Stimulated activated CD8-positive, alpha-beta memory T cell treated with anti-CD3 and anti-CD28 coated beads, Interleukin-7, amount 100 ng/mL, for 1 hour (primary cell): Measurements from ENCODE around the gene SLC26A2.

Experiments used
- DNase-seq, 2 donors: peaks; one replicate each; pipeline ENCODE4 v3.0.0-alpha.2; 2020; ENCODE audit warnings: low read depth in 2 of 2

The SLC26A2 gene

DNA sequence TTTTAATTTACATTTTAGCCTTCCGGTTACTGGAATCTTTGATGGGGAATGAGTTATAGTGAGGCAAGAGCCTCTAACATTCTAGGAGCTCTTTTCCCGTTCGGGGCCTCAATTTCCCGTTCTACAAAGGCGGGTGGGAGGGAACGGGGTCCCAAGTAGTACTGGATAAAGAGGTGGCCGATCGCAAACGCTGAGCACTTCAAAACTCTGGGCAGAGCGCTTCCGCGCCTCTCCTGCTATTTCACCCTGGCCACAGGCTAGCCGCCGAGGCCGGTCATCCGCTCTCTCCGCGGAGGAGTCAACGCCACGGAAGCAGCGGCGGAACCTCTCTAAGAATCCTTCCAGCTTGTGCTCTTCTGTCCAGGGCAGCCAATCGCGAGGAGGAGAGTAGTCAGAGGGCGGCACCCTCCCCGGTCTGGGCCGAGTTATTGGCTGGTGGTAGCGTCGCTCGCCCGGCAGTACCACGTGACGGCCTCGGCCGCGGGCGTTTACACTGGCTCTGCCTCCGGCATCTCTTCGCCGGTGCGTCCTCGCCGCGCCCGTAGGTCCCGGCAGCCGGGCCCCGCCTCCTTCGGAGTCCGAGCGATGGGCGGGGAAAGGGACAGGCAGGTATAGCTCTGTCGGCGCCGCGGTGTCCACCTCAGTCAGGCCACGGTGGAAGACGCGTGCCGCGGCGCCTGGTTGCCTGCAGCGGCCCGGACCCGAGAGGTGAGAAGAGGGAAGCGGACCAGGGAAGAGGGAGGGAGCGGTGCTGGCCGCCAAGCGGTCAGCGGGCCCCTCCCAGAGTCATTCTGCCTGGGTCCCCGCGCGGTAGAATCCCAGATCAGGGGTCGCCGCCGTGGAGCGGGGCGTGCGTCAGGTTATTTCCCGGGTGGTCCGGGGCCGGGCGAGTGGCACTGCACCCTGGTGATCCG is at the start of gene SLC26A2:
Gene SLC26A2 (plus strand): TSS at position 487 of the 914 bp plus-strand sequence. CDS start 16,895 bp downstream, outside the sequence.
- DNase-seq = peak; percentile 83 to 86

DNA sequence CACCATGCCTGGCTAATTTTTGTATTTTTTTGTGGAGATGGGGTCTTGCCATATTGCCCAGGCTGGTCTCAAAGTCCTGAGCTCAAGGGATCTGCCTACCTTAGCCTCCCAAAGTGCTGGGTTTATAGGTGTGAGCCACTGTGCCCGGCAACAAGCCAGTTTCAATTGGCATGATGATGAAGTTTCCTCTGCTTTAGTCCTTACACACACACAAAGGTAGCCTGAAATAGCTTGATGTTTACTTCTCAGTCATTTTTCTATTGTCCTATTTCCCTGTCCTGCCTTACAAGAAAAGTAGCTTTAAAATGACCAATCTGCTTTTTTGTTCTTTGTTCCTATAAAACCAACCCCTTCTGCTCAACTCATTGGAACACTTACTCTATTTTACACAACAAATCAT is 49.5 kb upstream of the SLC26A2 start:
- DNase-seq = no peak

DNA sequence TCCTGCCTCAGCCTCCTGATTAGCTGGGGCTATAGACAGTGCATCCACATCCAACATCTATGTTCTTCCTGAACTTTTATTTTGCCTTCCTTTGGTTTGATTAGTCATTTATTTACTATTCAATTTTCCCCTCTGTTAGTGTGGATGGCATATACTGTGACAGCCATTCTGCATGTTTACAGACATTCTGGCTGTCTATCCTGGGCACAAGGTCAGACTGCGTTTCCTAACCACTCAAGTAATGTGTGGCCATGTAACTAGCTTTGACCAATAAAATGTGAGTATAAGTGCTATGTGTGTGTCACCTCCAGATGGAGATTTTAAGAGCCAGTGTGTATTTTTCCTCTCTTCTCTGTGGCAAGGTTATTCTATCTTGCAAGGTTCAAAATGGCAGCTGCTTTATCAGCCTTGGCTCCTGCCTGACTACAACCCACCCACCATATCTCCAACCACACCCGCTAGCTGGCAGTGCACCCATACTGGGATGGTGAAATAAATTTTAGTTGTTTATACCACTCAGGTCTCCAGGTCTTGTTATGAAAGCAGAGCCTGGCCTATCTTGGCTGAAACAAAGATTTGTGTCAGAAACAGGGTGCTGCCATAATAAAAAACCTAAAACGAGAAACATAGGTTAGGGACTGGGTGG is 48.2 kb upstream of the SLC26A2 start:
- no peak for DNase-seq

DNA sequence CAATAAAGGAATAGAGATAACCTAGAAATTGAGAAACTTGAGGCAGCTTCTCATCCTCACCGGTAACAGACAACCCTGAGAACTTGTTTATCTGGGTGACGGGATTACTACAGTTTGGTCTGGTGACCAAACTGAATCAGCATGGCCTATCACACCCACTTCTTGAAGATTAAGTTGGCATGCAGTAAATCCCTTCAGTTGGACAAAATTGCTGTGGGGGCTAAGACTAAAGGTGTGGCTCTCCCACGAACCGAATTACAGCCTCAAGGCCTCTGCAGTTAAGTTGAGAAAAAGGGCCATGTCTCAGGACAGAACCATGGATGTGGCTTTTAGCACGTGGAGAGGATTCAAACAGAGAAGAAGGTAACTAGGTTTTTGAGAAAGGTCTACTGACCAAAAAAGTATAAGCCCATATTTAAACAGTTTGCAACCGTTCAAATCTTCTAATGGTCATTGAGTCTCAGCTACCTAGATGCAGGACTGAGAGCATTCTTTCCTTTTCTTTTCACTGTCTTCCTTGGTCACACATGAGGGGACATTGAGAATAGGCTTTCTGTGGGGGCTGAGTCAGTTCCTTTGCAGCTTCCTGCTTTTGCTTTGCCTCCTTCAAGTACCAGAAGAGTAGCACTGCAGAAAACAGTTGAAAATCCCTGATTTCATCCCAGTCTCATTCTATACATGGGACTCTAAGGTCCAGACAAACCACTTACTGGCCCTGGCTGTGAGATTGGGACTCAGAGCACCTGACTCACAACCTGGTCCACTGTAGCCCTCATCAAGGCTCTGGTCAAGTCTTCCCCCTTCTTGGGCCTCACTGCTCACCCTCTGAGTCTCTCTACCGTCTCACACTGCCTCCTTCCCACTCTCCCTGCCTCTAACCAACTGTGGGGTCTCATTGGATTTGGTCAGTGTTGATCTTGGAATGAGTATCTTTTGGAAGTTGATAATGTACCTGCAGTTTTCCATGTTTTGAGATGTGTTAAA is 46.8 kb upstream of the SLC26A2 start:
- no peak for DNase-seq

DNA sequence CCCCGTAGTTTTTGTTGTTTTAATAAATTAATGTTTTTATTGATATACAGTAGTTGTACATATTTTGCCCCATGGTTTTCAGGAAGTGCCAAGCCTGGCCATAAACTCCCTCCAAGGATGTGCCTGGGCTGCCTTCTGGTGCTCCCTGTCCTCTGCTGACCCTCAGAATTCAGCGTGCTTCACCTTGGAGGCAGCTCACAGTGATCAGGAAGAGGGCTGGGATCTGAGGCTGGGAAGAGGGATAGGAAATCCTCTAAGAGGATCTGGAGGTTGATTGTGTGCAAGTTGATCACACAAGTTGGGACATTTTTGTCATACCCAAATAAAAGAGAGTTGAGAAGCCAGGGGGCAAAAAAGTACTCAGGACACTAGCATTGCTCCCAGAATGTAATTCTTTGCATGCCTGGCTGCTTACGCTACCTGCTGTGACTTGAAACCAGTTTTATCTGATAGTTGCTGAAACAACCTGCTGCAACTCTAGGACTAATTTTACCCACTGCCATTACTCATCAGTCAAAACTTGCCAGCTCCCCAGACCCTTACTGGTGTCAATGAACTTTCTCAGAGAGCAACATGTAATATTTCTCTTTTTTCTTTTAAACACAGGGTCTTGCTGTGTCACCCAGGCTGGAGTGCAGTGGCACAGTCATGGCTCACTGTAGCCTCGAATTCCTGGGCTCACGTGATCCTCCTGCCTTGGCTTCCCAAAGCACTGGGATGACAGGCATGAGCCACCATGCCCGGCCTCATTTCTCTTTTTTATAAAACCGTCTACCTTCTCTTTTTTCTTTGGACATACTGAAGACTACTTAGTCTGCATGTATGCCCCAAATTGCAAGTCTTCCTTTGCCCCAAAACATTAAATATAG is 44.9 kb upstream of the SLC26A2 start:
- DNase-seq = no peak

DNA sequence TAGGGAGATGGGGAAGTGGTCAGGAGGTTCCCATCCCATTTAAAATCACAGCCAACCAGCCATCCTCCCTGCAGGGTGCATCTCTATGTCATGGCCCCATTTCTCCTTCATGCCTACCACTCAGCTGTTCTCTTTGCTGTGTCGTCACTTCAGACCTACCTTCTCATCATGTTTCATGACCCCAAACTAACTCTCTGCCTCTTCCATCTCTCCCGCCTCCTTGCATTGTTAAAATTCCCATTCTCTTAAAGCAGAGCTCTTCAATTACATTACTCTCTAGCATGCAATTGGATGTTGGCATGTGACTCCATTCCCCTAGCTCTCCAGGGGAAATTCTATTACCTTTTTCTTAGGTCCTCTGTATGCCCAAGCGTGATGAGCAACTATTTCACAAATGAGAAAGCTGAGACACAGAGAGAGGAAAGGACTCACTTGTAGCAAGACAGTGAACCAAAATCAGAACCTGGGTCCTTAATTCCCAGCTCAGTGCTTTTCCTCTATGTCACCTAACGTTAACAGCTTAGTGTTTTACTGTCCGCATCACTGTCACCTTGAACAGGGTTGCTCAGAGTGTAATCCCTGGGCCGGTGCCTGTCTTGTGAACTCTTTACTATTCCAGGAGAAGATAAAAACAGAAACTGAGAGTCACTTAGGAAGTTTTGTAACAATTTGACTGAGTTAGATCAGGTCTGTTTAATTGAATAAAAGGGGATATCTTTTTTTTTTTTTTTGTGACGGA is 44.1 kb upstream of the SLC26A2 start:
- DNase-seq = no peak

DNA sequence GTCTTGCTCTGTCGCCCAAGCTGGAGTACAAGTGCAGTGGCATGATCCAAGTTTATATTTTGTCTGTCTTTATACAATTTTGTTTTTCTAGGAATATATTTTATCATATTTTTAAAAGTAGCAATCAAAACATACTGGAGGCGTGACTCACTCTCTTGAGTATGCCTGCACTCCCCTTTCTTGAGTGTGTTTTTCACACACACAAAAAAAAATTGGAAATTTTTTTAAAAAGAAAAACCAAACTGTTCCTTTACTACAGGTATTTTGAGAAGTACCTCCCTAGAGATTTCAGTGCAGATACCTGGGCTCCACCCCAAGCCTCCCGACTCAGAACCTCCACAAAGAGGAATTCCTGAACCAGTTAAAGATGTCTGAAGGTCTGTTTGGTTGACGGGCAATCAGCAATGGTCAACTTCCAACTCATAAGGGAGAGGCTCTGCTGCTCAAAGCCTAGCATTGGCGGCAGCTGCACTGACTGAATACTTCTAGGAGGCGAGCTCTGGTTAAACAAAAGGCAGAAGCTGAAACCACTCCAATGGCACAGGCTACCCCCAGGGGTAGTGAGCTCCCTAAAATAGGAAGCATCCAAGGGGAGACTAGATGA is 43.4 kb upstream of the SLC26A2 start:
- DNase-seq = no peak

DNA sequence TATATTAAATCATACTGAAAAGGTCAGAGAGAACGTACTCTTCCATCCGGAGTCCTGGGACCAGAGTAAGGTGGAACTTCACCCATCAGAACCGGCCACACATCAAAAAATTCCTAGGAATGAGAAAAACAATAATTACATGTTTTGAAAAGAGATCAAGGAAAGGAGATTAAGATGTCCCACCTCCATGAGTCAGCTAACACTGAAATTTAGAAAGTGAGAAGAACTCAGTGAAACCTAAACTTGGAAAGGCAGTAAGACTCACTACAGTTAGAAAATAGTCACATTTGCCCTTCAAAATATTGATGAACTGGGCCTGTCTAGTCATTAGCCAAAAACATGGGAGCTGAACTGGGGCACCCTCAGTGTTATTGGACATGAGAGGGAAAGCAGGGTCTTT is 39.0 kb upstream of the SLC26A2 start:
- no peak for DNase-seq

DNA sequence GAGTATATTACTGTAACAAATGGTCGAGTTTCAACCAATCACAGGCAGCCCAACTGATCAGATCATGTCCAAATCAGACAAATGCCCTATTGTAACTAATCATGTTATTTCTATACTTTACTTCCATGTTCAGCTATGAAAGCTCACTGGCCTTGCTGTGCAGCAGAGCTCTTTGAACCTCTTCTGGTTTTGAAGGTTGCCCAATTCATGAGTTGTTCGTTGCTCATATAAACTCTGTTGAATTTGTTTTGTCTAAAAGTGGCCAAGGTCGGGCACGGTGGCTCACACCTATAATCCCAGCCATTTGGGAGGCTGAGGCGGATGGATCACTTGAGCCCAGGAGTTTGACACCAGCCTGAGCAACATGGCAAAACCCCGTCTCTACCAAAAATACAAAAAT is 37.6 kb upstream of the SLC26A2 start:
- DNase-seq = no peak

DNA sequence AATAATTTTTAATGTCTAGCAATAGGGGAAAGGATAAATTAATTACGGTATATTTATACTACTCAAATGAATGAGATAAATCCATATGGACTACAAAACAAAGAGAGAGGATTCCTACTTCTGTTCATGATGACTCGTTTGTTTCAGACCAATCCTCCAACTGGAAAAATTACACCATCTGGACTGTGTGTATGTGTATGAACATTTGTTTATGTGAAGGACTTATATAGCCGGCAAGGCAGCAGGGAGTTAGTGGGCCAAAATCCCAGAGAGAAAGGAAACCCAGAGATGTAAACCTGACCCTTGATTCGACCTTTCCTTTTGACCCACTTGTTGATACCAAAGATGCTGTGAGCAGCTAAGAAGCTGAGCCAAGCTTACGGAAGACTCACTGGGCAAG is 36.1 kb upstream of the SLC26A2 start:
- no peak for DNase-seq

DNA sequence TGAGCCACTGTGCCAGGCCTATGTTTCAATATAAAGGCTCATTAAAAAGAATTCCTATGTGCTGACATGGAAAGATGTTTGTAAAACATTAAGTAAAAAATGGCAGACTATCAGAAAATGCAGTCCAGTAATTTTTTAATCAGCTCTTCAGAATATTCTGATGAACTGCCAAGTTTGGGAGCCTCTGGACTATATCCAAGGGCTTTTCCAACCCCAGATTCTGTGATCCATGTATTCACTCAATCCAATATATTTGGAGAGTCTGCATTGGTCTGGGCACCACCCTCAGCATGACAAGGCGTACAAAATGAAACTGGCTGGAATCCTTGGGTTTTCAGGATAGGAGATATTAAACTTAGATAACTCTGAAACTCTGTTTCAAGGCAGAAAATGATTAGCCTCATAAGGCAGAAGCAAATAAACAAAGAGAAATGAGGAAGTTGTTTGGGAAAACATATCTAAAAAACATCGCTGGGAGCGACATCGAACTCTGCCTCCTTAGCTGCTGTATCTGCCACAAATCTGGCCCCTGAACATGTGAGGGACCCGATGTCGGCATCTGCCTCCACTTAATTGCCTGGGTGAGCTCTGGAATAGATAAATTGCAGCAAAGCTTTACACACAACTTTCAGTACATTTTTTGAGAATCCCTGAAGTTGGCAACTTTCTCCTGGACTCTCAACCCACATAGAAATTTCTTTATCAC is 30.4 kb upstream of the SLC26A2 start:
- DNase-seq = no peak

DNA sequence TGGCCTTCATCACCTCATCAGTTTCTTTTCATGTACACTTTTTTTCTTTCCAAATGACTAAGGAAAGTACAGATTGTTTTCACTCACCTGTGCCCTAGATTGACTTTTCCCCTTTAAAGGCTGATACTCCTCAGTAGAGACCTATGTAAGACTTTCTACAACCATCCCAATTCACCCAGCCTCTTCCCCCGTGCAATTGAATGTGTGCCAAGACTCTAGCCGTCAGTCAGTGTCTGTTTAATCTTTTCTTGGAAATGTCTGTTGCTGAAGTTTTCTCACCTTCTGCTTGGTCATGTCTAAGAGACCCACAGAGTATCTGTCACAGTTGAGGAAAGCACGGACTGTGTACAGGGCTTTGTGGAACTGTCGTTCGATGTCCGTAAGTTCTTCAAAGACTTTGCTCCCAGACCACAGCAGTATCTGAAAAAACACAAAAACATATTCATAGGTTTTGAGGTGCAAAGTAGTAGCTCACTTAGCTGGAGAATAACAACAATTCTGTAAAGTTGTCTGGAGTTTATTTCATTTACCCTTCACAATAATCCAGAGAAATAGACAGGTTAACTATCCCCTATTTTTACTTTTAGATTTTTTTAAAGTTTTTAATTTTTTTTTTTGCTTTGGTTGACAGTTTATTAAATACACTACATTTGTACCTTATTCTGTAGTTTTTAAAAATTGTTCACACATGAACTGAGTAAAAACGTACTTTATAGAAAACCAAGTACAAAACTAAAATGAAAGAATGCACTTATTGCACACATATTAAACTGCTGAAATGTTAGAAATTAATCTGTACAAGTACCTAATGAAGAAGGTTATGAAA is 29.6 kb upstream of the SLC26A2 start:
- no peak for DNase-seq

DNA sequence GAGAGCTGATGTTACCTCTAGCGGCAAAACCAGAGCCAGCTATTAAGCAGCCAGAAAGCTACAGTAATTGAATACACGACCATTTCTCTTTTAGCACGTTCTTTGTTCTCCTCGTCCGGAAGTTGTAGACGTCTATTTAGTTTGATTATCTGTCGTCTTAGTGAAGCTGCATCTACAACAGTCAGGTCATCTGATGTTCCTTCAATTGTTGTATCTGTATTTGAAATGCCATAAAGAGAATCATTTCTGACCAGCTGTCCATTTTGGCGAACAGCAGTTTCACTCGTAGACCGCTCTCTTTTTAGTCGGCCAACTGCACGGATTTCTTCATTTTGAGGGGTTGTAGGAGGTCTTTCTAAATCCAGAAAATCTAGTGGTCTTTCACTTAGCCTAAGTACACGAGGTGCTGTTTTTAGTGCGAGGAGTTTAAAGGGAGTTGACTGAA is 28.5 kb upstream of the SLC26A2 start:
- no peak for DNase-seq

DNA sequence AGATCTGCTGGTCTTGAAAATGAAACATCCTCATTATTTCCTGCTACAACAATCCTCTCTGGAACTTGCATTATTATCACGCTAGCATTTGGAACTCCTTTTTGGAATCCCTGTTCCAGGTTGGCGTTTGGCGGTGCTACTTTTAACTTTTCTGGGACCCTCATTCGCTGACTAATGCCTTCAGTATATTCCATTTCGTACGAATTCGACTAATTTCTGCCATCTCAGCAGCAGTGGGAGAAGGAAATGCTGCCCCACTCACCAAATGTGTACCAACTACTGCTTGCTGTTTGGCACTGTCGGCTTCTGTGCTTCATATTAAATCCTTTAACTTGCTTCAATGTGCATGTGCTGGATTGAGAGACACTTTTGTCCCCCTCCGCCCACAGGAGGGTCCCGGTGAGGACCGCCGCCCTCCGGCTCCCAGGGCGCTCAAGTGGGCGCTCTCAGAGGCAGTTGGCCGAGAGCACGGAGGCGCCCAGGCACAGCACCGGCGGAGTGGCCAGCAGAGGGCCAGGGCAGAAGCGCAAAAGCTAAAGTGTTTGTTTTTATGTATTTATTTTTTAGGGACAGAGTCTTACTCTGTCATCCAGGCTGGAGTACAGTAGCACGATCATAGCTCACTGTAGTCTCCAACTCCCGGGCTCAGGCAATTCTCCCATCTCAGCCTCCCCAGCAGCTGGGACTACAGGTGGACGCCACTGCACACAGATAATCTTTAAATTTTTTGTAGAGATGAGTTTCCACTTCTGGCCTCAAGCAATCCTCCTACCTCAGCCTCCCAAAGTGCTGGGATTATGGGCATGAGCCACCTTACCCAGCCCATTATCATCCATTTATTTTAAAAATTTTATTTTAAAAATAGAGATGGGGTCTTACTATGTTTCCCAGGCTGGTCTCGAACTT is 27.9 kb upstream of the SLC26A2 start:
- DNase-seq = no peak

DNA sequence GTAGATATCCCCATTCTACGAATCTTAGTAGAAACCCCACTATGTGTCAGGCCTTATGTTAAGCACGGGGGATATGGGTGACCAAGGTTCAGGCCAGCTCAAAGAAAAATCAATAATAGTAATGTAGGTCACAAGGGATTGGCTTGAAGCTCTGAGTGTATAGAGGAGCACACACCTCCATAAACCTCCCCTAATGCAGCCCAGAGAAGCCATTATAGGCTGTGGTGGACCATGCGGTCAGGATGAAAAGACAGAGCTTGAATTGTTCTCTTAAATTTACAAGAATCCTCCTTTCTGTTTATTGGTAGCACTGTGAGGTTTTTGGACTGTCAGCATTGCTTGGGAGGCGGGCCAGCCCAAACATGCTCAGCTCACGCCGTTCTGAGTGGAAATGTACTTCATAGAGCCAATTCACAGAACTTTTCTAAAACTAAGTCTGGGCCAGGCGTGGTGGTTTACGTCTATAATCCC is 25.1 kb upstream of the SLC26A2 start:
- DNase-seq = no peak

DNA sequence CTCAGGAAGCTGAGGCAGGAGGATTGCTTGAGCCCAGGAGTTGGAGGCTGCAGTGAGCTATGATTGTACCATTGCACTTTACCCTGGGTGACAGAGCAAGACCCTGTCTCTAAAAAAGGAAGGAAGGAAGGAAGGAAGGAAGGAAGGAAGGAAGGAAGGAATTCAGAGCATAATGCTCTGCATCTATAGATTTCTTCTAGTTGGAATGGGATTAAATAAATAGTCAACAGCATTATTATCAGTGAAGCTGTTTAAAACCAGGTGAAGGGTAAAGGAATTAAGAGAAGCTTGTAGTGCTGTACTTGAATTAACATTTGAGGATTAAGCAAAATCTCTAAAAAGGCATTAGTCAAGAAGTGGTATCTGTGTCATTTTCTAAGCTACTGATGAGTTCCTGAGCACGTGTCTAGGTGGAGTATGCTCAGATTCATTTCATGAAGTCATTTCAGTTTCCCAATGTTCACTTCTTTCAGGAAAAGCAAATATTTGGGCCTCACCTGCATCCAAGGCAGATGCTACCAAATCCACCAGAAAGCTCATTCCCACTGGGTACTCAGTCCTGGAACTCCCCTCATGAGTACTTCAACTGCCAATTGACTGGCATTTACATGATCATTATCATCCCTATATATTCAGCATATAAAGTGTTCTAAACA is 24.4 kb upstream of the SLC26A2 start:
- no peak for DNase-seq

DNA sequence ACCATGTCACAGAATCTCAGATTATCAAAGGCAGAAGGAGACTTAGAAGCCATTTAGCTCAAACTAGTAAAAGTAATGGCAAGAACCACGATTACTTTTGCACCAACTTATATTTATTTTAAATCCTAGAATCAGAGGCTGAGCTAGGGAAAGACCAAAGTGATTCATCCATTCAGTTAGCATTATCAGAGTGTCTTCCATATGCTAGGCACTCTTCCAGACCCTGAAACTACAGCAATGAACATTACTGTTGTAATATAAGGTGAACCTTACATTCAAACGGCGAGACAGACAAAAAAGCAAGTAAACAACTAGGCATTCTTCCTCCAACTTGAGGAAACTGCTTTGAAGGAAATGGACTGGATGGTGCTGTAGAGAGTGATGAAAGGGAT is 23.9 kb upstream of the SLC26A2 start:
- DNase-seq = no peak
